ENCODE results near the gene MC2R. TPM values are rescaled to one million over a fixed set of nuclear protein-coding genes. Genes with fewer than 3 reads are reported as not detected.

The MC2R gene
- total and polyA plus RNA-seq, 2 donors: not detected

DNA sequence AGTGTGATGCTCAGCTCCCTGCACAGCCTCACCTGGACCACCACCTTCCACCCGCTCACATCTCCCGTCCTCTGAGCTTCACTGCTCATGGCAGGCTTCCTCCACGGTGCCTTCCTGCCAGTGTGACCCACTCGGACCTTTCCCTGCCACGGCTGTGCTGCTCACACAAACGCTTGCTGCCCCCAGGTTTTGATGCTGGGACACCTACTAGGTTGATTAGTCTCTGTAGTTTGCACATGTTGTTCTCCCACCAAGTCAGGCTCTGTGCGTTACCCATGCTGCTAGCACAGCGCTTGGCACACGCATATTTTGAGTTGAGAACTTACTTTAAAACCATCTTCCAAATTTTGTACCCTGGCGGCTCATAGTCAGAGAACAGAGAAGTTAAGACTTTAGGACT is 2.1 kb downstream of the MC2R start:
- WGBS: 82% methylated on average over 10 of the region's 10 CpGs
- Histone ChIP-seq H3K4me3 (ENCODE audit: low read depth, low read length) (no peak overlapping the region), H3K36me3 (ENCODE audit: insufficient read depth) (no peaks in the 10 kb centered on the region), H3K4me1 (ENCODE audit: insufficient read depth) (no peaks in the 10 kb centered on the region), H3K27ac (ENCODE audit: low read depth) (no peak overlapping the region)
- DNase-seq (ENCODE audit: extremely low spot score): no peak

DNA sequence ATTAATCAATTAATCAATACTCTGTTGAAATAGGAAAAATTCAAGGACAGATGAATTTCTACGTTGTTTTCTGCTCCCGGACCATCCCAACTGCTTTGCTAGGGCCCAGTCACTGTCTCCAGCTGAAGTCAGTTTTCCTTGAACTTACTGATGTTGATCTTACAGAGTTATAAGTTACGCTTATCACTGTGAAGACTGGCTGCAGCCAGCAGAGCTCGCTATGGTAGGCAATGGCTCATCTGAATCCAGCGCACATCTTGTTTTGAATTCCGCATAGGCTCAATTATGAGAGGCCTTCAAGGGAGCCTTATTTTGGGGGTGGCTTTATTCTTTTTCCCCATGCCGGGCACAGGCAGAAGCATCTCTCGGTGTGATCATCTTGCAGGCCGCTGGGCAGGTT is 2.7 kb downstream of the MC2R start:
- no peak for DNase-seq (ENCODE audit: extremely low spot score)
- WGBS: 82% methylated on average over 9 of the region's 9 CpGs
- H3K36me3 ChIP-seq (ENCODE audit: insufficient read depth): no peaks in the 10 kb centered on the region
- H3K4me3 ChIP-seq (ENCODE audit: low read depth, low read length): no peak overlapping the region
- H3K4me1 ChIP-seq (ENCODE audit: insufficient read depth): no peaks in the 10 kb centered on the region
- H3K27ac ChIP-seq (ENCODE audit: low read depth): no peak overlapping the region

DNA sequence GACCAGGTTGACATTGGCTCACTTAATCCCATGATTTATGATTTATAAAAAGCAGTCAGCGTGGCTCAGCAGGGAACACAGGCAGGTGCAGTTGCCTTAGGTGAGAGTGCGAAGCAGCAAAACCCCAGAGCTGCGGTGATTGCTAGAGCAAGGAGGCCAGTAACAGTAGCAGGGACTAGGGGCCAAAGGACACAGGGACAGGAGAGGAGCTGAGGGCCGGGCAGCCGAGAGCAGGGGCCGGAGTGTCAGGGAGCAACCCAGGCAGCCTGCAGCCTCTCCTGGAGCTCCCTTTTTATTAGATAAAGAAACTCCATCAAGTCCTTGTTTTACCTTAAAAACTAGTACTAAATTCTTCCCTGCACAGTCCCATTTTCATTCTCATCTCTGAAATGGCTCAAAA is 4.3 kb downstream of the MC2R start:
- no peaks in the 10 kb centered on the region for H3K4me1 ChIP-seq (ENCODE audit: insufficient read depth)
- DNase-seq (ENCODE audit: extremely low spot score): no peak
- 74% methylated on average over 6 of the region's 6 CpGs for WGBS

DNA sequence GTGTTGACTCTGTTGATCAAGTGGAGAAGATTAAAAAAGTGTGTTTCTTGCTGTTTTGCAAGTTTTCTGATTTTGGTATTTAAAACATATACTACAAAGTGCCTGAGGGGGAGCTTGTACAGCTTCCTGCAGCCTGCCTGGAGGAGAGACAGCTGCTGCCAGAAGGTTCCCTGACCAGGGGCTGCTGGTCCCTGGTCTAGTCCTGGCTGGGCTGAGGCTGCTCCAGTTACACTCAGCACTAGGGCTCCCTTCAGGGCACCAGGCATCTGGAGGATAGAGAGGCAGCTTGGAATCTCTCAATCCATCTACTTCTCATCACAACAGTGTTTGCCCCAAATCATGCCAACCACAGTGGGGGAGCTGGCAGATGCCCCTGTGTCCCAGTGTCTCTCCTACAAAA is 4.8 kb downstream of the MC2R start:
- Histone ChIP-seq H3K4me3 (ENCODE audit: low read depth, low read length) (no peak overlapping the region), H3K4me1 (ENCODE audit: insufficient read depth) (no peaks in the 10 kb centered on the region), H3K36me3 (ENCODE audit: insufficient read depth) (no peaks in the 10 kb centered on the region), H3K27ac (ENCODE audit: low read depth) (no peak overlapping the region)
- no peak for DNase-seq (ENCODE audit: extremely low spot score)

More for the DNA sequence above, 4.3 kb downstream of the MC2R start:
- Histone ChIP-seq H3K27ac (ENCODE audit: low read depth) (no peak overlapping the region), H3K4me3 (ENCODE audit: low read depth, low read length) (no peak overlapping the region), H3K36me3 (ENCODE audit: insufficient read depth) (no peaks in the 10 kb centered on the region)

DNA sequence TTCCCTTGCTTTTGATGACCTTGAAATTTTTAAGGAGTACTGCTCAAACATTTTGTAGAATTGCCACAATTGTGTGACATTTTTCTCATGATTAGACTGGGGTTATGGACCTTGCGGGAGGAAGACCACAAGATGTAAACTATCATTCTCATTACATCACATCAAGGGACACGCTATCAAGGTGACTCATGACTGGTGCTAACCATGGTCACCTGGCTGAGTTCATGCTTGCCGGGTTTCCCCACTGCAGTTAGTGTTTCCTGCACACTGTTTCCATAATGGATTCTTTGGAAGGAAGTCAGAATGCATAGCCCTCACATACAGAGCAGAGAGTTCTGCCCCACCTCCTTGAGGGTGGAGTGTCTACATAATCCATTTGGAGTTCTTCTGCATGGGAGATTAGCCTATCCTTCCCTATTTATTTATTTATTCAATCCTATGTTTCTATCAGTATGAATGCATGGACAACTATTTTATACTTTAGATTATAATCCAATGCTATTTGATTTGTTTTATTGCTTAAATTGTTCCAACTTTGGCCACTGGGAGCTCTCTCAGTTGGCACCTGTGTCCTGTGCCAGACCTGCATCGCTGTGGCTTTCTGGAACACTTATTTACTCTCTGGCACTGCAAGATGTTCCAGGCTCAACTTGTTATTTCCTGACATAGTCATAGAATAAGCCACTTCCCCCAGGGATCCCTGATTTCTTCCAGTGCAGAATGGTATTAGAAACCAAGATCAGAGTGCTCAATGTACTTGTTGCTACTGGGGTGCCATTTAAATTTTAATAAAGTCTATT is 6.0 kb downstream of the MC2R start:
- no peak for DNase-seq (ENCODE audit: extremely low spot score)
- Histone ChIP-seq H3K4me3 (ENCODE audit: low read depth, low read length) (no peak overlapping the region), H3K36me3 (ENCODE audit: insufficient read depth) (no peaks in the 10 kb centered on the region), H3K4me1 (ENCODE audit: insufficient read depth) (no peaks in the 10 kb centered on the region), H3K27ac (ENCODE audit: low read depth) (no peak overlapping the region)
- 87% methylated on average over 4 of the region's 4 CpGs for WGBS

DNA sequence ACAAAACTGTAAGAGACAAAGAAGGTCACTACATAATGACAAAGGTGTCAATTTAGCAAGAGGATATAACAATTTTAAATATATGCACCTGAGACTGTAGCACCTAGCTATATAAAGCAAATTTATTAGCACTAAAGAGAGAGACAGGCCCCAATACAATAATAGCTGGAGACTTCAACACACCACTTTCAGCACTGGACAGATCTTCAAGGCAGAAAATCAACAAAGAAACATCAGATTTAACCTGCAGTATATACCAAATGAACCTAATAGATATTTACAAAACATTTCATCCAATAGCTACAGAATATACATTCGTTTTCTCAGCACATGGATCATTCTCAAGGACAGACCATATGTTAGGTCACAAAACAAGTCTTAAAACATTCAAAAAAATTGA is 14.7 kb downstream of the MC2R start:
- whole genome bisulfite sequencing: 40% methylated on average over 1 of the region's 1 CpG
- Histone ChIP-seq H3K4me3 (ENCODE audit: low read depth, low read length) (no peak overlapping the region), H3K4me1 (ENCODE audit: insufficient read depth) (no peaks in the 10 kb centered on the region), H3K36me3 (ENCODE audit: insufficient read depth) (no peaks in the 10 kb centered on the region), H3K27ac (ENCODE audit: low read depth) (no peak overlapping the region)
- DNase-seq (ENCODE audit: extremely low spot score): no peak

DNA sequence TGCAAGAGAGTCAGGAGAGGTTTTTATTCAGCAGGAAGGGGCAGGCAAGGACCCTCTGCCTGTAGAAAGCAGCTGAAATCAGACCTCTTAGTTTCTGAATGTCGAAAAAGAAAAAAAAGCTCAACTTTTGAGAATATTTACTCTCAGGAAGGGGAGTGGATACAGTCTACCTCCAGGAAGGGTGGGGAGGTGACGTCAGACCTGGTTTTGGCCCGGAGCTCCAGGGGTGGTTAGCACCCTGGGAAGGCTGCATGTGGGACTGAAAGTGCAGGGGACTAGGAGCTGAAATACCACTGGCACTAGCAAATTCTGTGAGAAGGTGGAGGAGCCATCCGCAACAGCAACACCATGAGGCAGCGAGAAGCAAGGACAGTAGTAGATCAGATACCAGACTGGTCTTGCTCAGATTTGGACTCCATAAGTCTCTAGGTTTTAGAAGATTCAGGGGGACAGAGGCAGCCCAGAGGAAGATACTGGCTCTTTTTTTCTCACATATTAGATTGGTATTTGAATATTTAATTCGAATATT is 19.8 kb downstream of the MC2R start:
- no peak for DNase-seq (ENCODE audit: extremely low spot score)

DNA sequence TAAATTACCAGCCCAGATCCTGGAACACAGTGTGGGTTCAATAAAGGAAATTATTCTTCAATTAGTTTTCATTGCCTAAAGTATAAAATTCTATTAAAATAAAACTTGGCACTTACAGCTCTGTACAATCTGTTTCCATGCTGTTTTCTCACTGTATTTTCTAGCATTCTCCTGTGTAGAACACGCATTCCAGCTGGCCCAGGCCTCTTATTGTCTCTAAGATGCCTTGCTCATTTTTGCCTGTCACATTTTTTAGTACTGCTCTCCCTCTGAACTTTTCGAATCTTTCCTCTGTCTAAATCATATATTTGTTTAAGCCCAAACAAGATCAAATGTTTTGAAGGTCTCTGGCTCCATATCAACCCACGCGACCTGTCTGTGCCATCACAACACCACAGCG is 20.8 kb downstream of the MC2R start:
- H3K27ac ChIP-seq (ENCODE audit: low read depth): no peak overlapping the region
- 74% methylated on average over 5 of the region's 5 CpGs for WGBS
- no peaks in the 10 kb centered on the region for H3K36me3 ChIP-seq (ENCODE audit: insufficient read depth)
- no peak overlapping the region for H3K4me3 ChIP-seq (ENCODE audit: low read depth, low read length)
- H3K4me1 ChIP-seq (ENCODE audit: insufficient read depth): no peaks in the 10 kb centered on the region
- no peak for DNase-seq (ENCODE audit: extremely low spot score)

More for the DNA sequence above, 19.8 kb downstream of the MC2R start:
- H3K27ac ChIP-seq (ENCODE audit: low read depth): no peak overlapping the region
- 65% methylated on average over 6 of the region's 6 CpGs for WGBS
- H3K36me3 ChIP-seq (ENCODE audit: insufficient read depth): no peaks in the 10 kb centered on the region
- no peaks in the 10 kb centered on the region for H3K4me1 ChIP-seq (ENCODE audit: insufficient read depth)
- H3K4me3 ChIP-seq (ENCODE audit: low read depth, low read length): no peak overlapping the region

DNA sequence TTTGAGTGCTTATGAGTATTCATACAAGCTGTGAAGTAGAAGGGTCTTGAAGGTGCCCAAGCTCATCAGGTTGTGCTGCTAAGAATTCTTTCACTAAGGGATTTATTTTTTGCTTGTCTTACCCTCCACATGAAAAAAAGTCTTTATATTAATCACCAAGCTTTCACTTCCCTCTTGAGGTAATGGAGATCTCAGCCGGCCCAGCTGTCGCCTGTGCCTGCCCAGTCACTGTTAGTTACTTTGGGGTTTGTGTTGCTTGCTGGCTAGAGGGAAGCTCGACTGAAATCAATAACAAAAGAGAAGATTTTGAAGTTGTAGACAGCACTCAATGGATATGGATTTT is 21.9 kb downstream of the MC2R start:
- no peak overlapping the region for H3K4me3 ChIP-seq (ENCODE audit: low read depth, low read length)
- no peaks in the 10 kb centered on the region for H3K36me3 ChIP-seq (ENCODE audit: insufficient read depth)
- no peaks in the 10 kb centered on the region for H3K4me1 ChIP-seq (ENCODE audit: insufficient read depth)
- whole genome bisulfite sequencing: 68% methylated on average over 3 of the region's 3 CpGs
- no peak for DNase-seq (ENCODE audit: extremely low spot score)
- no peak overlapping the region for H3K27ac ChIP-seq (ENCODE audit: low read depth)

DNA sequence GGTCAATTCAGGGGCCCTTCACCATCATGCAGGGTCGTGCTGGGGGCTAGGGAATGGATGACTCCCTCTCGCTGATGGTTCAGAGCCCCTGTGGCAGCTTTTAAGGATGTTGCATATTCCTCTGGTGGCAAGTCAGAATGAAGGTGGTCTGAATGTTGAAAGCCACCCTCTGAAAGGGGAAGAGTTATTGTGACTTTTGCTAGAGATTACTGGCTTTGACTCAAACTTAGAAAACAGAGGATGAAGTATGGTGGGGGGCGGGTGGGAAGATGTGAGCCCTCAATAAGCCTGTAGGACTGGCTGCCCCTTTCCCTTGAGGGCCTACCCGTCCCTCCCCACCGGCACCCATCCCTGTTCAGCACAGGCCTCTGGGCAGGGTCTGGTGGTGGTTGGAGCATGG is 23.2 kb downstream of the MC2R start:
- no peaks in the 10 kb centered on the region for H3K4me1 ChIP-seq (ENCODE audit: insufficient read depth)
- WGBS: 81% methylated on average over 5 of the region's 5 CpGs
- H3K27ac ChIP-seq (ENCODE audit: low read depth): no peak overlapping the region
- no peaks in the 10 kb centered on the region for H3K36me3 ChIP-seq (ENCODE audit: insufficient read depth)
- DNase-seq (ENCODE audit: extremely low spot score): no peak
- no peak overlapping the region for H3K4me3 ChIP-seq (ENCODE audit: low read depth, low read length)

DNA sequence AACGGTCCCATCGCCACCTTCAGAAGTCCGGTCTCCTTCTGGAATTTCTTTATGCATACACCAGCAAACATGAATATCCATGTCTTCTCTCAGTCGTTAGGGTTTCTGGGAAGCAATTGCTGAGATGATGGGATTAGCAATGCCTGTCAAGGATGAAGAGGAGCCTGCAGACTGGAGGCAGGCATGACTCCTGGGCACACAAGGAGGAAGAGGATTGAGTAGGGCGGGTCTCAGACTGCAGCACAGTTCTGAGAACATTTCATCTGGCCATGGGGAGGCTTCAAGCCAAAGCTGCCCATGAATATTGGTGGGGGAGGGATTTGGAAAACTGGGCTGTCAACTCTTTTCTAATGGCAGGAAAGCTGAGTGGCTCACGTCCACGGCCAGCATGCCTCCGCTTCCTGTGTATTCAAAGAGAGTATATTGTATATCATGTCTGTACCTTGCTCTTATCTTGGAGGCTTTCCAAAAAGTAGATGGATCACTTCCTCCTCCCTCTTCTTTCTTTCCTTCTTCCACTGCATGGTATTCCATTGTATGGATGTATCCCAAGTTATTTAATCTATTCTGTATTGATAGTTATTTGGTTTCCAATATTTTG is 24.5 kb downstream of the MC2R start:
- WGBS: 66% methylated on average over 8 of the region's 8 CpGs
- Histone ChIP-seq H3K27ac (ENCODE audit: low read depth) (no peak overlapping the region), H3K36me3 (ENCODE audit: insufficient read depth) (no peaks in the 10 kb centered on the region), H3K4me3 (ENCODE audit: low read depth, low read length) (no peak overlapping the region), H3K4me1 (ENCODE audit: insufficient read depth) (no peaks in the 10 kb centered on the region)
- no peak for DNase-seq (ENCODE audit: extremely low spot score)

DNA sequence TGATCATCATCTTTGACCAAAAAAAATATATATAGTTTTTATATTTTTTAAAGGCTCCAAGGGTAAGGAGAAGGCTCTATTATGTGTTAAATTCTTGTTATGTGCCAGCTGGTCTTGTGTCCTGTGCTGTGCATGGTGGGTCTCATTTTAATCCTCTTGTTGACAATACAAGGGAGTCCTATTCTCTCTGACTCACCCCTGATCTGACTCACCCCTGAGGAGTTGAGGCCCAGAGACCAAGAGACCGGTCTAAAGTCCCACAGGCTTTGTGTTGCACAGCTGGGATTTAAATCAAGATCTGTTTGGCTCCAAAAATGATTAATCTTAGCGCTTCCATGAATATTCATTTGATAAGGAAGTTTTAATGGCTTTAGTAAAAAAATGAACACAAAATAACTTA is 25.7 kb downstream of the MC2R start:
- Histone ChIP-seq H3K36me3 (ENCODE audit: insufficient read depth) (no peaks in the 10 kb centered on the region), H3K27ac (ENCODE audit: low read depth) (no peak overlapping the region), H3K4me1 (ENCODE audit: insufficient read depth) (no peaks in the 10 kb centered on the region), H3K4me3 (ENCODE audit: low read depth, low read length) (no peak overlapping the region)
- no peak for DNase-seq (ENCODE audit: extremely low spot score)
- 42% methylated on average over 2 of the region's 2 CpGs for WGBS

DNA sequence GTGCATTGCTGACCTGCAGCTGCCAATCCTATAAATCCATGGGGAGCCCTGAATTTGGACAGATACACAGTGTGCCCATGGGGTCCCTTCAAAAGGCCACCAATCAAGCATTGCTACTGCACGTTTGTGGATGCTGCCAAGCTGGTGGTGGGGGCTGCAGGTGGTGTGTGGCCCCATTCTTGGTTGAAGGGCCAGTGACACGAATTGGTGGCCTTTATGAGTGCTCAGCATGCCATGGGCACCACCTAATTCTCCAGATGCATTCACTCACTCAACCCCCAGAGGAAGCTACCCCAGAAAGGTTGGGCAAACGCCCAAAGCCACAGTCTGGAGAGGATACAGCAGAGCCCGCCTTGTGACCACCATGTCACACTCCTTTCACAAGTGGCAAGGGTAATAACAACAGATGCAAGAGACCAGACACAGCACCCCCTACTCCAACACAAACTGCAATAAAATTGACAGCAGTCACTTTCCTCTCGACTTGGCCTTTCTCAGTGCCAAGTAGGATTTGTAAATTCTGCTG is 27.1 kb downstream of the MC2R start:
- no peaks in the 10 kb centered on the region for H3K36me3 ChIP-seq (ENCODE audit: insufficient read depth)
- H3K4me3 ChIP-seq (ENCODE audit: low read depth, low read length): no peak overlapping the region
- 65% methylated on average over 5 of the region's 5 CpGs for WGBS
- no peaks in the 10 kb centered on the region for H3K4me1 ChIP-seq (ENCODE audit: insufficient read depth)
- DNase-seq (ENCODE audit: extremely low spot score): no peak
- H3K27ac ChIP-seq (ENCODE audit: low read depth): no peak overlapping the region

DNA sequence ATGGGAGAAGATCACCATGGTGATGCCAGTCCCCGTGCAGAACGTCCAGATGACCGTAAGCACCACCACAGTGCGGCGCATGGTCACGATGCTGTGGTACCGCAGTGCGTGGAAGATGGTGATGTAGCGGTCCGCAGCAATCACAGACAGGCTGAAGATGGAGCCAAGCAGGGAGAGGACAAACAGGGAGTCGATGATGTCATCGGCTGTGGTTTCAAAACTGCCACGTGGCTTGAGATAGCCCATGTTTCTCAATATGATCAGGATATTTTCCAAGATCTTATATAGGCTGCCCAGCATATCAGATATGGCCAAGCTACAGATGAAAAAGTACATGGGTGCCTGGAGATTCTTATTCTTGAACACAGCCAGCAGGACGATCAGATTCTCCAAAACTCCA is 30.3 kb downstream of the MC2R start:
- H3K4me1 ChIP-seq (ENCODE audit: insufficient read depth): no peaks in the 10 kb centered on the region
- no peaks in the 10 kb centered on the region for H3K36me3 ChIP-seq (ENCODE audit: insufficient read depth)
- no peak for DNase-seq (ENCODE audit: extremely low spot score)
- no peak overlapping the region for H3K4me3 ChIP-seq (ENCODE audit: low read depth, low read length)
- WGBS: 94% methylated on average over 14 of the region's 14 CpGs
- H3K27ac ChIP-seq (ENCODE audit: low read depth): no peak overlapping the region

Measured in urinary bladder (tissue), 4 donors.